ENCODE data around the gene DENND2C. TPM values are rescaled to one million over a fixed set of nuclear protein-coding genes. Genes with fewer than 3 reads are reported as not detected.

The DENND2C gene
- 3.4 and 3.6 TPM in 2 replicates for total RNA-seq (2021)
- long read RNA-seq, partial matches to known transcripts: 4 of 10 reads
- long read RNA-seq, other reads (novel, unspliced or antisense): 6 of 10 reads

GRCh38 chr1:114669562-114670082 is at the start of gene DENND2C:
TSS of gene DENND2C (minus strand) at chr1:114670049. CDS start at chr1:114625984, 44,065 bp downstream.
- no peaks in the 10 kb centered on the region for H3K79me2 ChIP-seq (ENCODE audit: insufficient read depth, low read length)
- no peaks in the 10 kb centered on the region for H3K79me1 ChIP-seq (ENCODE audit: insufficient read depth, low read depth, low read length, poor library complexity, severe bottlenecking)
- H2BK5ac ChIP-seq (ENCODE audit: insufficient read length, low read length): no peak within 1 kb of the TSS
- H2AFZ ChIP-seq (ENCODE audit: low read length): peak within 1 kb of the TSS; percentile 17
- Mint-ChIP-seq H3K9me3 (no peaks in the 10 kb centered on the region; a peak in 1 of 5 replicates), H3K36me3 (ENCODE audit: insufficient read depth in 1 of 3, low read depth in 3 of 3) (no peaks in the 10 kb centered on the region), H3K27ac (peak within 1 kb of the TSS in 2 of 3 experiments; percentile 80 to 93; a peak in 4 of 7 replicates), H3K4me1 (peaks cover 9% of the 10 kb centered on the region in 2 experiments), H3K4me3 (peak within 1 kb of the TSS; percentile 82 to 93), H3K27me3 (ENCODE audit: low read depth) (peaks cover 22% of the 10 kb centered on the region)
- no CpG with 5 or more reads among the region's 50 CpGs for WGBS (ENCODE audit: extremely low coverage, insufficient read length, low lambda C conversion rate)
- peaks cover 14% of the 10 kb centered on the region for H3K23me2 ChIP-seq (ENCODE audit: insufficient read length, low read depth, low read length, poor library complexity, severe bottlenecking)
- H2BK12ac ChIP-seq (ENCODE audit: insufficient read length, low read depth, low read length): no peak within 1 kb of the TSS
- H3K9ac ChIP-seq (ENCODE audit: extremely low read depth, insufficient read length, low read length): peak within 1 kb of the TSS; percentile 69
- no peaks in the 10 kb centered on the region for H4K20me1 ChIP-seq (ENCODE audit: control insufficient read depth, insufficient read depth, insufficient read length)
- H4K5ac ChIP-seq (ENCODE audit: insufficient read length, low read depth, low read length): no peak within 1 kb of the TSS
- H2AK5ac ChIP-seq (ENCODE audit: insufficient read length, low read length): no peak within 1 kb of the TSS
- H3K4me2 ChIP-seq (ENCODE audit: insufficient read depth, insufficient read length, low read length): peak within 1 kb of the TSS; percentile 99
- H2BK120ac ChIP-seq (ENCODE audit: low read depth, low read length, poor library complexity, severe bottlenecking): no peak within 1 kb of the TSS
- no peak within 1 kb of the TSS for H4K8ac ChIP-seq (replicated peaks; ENCODE audit: insufficient read length, low read depth, low read length)
- no peak within 1 kb of the TSS for H3K27ac ChIP-seq (ENCODE audit: insufficient read length, low read depth, low read length)
- H3T11ph ChIP-seq (ENCODE audit: low read length): no peak within 1 kb of the TSS
- no peak within 1 kb of the TSS for H2BK20ac ChIP-seq (ENCODE audit: low read depth, low read length, poor library complexity, severe bottlenecking)
- H3K27me3 ChIP-seq (ENCODE audit: insufficient read depth, low read length): no peaks in the 10 kb centered on the region
- H3K9me3 ChIP-seq (ENCODE audit: control insufficient read depth, low read depth, low read length): no peaks in the 10 kb centered on the region
- DNase-seq: no peak
- peak within 1 kb of the TSS; percentile 21; the same call in 1 of the 2 replicates for H3K14ac ChIP-seq (ENCODE audit: insufficient read depth, low read length)
- H3K4me1 ChIP-seq (ENCODE audit: insufficient read depth, low read length): no peaks in the 10 kb centered on the region
- H3K56ac ChIP-seq (ENCODE audit: insufficient read length, low read depth, low read length): no peak within 1 kb of the TSS
- 0 out of 2 replicates have a peak within 1 kb of the TSS, but pooled peaks have one; percentile 44 for H2BK15ac ChIP-seq (ENCODE audit: low read depth, low read length)
- no peak within 1 kb of the TSS for H4K91ac ChIP-seq (ENCODE audit: insufficient read length, low read depth, low read length)
- H3K23ac ChIP-seq (ENCODE audit: insufficient read length, low read depth, low read length): no peak within 1 kb of the TSS
- peak within 1 kb of the TSS; percentile 47 for H3K18ac ChIP-seq (ENCODE audit: insufficient read length, low read depth, low read length)
- peak; percentile 26; the same call in 2 of the 3 replicates for TF ChIP-seq CTCF (conservative IDR thresholded peaks at IDR 0.05)
- H3K4ac ChIP-seq (ENCODE audit: low read depth, low read length): no peak within 1 kb of the TSS
